ENCODE results near the gene TXNRD1.
"Not testable (repeated sequence)": the region's sequence is repeated elsewhere in the genome, so short reads cannot be mapped to it uniquely, and the experiment has no call there.

Gene TXNRD1

DNA sequence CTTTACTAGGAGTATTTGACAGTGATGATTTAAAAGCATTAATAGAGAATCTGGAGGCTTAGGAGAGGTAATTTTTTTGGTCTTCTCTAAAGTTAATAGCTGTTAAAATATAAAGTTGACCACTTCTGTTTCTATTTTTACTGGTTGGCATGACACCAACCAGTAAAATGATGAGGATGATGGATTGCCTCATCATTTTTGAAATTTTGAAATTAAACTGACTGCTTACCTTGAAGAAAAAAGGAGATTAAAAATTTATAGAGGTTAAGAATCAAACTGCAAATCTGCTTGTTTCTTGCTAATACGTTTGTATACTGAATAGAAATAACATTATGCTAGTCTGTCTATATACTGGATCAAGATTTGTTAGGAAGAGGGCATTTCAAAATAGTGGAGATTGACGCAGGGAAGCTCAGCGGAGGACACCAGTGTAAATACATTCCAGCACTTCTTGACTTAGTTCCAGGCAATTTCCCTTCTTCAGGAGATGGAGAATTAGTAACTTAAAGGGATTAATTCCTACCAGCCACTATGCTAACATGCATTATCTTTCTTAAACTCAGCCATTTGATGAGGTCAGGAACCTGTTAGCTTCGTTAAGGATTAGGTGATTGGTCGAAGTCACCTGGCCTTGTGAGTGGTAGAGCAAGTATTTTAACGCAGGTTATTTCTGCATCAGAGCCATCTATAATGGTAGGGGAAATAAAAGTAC lies 91.5 kb downstream of the TXNRD1 start:
- no peak for DNase-seq

DNA sequence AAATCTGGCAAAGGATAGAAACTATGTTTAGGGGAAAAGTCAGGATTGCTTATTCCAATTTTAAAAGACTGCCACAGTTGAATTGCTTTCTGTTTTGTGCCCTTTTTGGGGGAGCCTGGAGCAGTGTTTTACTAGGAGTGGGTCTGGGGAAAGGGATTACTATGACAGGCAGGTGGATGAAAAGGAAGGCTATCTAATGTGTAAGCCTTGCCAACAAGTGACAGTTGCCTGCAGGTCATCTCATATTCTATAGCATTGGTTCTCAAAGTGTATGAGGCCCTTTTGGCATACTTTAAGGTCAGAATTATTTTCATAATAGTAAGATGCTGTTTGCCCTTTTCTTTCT lies 92.0 kb downstream of the TXNRD1 start:
- no peak for DNase-seq

- DNase-seq, result no peak
Measured at GRCh38 chr12:104309446-104309993, 93.9 kb downstream of the TXNRD1 start.

GRCh38 chr12:104310751-104311633 lies 95.4 kb downstream of the TXNRD1 start:
- no peak for DNase-seq

GRCh38 chr12:104312202-104312601 lies 96.6 kb downstream of the TXNRD1 start:
- DNase-seq, result no peak

DNA sequence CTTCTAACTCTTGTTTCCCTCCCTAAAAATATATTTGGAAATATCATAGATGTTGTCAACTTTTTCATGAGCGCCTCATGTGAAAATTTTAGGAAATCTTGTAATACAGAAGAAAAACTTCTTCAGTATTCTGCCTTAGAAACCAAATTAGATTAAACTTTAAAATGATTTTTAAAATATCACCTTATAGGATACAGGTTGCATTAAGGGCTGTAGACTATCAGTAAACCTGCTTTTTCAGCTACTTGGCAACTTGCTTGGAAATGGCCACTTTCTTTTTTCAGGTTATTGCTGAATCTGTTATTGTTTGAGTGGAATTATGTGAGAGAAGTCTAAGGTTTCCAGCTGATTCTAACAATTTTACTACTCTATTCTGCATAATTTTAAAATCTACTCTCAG lies 97.1 kb downstream of the TXNRD1 start:
- DNase-seq, result no peak

GRCh38 chr12:104313568-104314241 lies 98.1 kb downstream of the TXNRD1 start:
- no peak for DNase-seq

GRCh38 chr12:104314242-104314614 lies 98.6 kb downstream of the TXNRD1 start:
- DNase-seq, result no peak

DNA sequence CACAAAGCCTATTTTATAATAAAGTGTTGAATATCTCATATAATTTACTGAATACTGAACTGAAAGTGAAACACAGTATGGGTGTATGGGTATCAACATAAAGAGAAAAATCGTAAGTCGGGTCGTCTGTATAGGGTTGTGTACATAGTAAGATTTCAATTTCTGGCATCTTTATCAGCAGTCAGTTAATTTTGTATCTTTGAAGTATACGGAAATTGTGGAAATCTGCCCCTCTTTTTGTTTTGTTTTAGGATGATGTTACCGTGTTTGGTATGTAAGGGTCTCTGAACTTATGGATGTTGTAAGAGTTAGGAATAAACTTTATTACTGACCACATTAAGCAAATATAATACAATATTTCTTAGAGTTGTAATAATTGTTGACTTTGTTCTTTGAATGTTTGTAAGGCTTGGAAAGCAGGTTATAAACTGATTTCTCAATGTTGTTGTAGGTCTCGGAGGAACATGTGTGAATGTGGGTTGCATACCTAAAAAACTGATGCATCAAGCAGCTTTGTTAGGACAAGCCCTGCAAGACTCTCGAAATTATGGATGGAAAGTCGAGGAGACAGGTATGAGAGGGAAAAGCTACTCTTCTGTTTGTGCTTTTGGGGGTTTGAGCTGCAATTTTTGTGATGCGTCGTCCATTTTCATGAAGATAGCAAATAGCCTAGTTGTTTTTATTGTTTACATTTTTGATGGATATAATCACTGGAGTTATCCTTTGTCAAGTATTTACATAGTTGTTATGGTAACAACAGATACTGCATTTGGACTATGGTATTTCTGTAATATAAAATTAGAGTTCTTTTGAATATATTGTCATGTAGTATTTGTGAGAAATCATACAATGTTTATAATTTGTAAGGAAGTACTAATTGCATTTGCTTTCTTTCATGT lies 100.0 kb downstream of the TXNRD1 start:
- DNase-seq, result no peak

DNA sequence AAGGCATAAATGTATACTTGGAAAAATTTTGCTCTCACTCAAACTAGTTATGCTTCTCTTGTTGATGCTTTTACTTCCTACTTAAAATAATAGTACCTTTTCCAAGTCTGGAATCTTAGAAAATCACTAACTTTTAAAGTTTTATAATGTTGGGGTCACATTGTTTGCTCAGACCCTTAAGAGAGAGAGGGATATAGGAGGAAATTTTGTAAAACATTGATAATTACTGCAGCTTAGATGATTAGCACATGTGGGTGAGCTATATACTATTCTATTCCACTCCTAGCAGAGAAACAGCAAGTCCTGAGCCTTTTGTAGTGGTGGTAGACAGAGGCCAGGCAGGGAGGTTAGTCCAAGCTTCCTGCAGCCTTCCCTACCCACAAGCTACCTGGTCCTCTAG lies 101.4 kb downstream of the TXNRD1 start:
- no peak for DNase-seq

DNA sequence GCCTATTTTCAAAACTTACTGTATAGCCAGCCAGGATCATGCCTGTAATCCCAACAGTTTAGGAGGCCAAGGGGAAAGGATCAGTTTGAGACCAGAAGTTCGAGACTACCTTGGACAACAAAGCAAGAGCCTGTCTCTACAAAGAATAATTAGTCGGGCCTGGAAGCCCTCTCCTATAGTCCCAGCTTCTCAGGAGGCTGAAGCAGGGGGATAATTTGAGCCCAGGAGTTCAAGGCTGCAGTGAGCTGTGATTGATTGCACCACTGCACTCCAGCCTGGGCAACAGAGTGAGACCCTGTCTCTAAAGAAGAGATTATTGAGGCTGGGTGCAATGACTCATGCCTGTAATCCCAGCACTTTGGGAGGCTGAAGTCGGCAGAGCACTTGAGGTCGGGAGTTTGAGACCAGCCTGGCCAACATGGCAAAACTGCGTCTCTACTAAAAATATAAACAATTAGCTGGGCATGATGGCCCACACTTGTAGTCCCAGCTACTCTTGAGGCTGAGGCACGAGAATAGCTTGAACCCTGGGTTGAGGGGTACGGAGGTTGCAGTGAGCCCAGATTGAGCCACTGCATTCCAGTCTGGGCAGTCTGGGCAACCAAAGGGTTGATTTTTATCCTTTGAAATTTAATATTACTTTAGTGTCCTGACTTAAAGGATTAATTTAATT lies 102.1 kb downstream of the TXNRD1 start:
- DNase-seq, result no peak

- DNase-seq, result no peak
Measured at GRCh38 chr12:104319028-104319427, 103.4 kb downstream of the TXNRD1 start.

- no peak for DNase-seq
Measured at GRCh38 chr12:104319918-104320626, 104.5 kb downstream of the TXNRD1 start.

DNA sequence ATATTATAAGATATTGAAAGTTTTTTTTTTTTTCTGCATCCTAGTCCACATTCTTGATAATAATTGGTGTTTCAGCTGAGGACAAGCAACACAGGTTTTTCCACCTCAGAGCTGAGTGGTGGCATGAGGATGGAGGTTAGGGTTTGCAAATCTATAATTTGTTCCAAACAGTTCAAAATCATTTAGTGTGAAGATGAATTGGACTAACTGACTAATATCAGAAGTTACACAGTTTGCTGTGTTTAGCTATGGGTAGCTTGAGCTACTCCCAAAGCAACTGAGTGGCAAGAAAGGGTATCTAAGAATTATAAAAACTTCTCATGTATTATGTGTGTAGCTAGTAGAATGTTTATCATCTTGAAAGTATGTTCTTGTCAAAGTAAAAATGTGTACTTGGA lies 105.0 kb downstream of the TXNRD1 start:
- DNase-seq, result no peak

DNA sequence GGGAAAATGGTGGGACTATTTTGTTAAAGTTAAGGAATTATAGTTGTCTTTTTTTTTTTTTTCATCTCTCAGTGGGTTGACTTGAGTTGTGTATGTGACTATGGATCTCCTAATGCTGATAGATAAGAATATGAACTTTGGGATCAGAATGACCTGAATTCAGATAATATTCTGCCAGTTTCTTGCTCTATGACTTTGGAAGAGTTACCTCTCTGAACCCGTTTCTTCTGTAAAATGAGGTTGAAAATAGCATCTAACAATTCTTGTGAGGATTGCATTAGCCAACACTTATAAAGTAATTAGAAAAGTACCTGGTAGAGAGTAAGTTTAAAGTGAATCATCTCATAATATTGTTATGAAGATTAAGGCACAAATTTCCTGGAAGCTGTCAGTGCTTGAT lies 106.4 kb downstream of the TXNRD1 start:
- no peak for DNase-seq

DNA sequence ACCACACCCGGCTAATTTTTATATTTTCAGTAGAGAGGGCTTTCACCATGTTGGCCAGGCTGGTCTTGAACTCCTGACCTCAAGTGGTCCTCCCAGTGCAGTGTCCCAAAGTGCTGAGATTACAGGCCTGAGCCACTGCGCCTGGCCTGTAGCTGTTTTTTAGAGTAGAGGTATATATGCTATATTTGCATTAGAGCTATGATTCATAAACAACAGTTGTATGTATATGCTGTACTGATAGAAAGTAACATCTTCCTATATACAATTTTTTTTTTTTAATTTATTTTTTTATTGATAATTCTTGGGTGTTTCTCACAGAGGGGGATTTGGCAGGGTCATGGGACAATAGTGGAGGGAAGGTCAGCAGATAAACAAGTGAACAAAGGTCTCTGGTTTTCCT lies 107.0 kb downstream of the TXNRD1 start:
- DNase-seq, result not testable (repeated sequence)

- no peak for DNase-seq
Measured at GRCh38 chr12:104323899-104324298, 108.3 kb downstream of the TXNRD1 start.

GRCh38 chr12:104328278-104328677 lies 112.7 kb downstream of the TXNRD1 start:
- not testable (repeated sequence) for DNase-seq

DNA sequence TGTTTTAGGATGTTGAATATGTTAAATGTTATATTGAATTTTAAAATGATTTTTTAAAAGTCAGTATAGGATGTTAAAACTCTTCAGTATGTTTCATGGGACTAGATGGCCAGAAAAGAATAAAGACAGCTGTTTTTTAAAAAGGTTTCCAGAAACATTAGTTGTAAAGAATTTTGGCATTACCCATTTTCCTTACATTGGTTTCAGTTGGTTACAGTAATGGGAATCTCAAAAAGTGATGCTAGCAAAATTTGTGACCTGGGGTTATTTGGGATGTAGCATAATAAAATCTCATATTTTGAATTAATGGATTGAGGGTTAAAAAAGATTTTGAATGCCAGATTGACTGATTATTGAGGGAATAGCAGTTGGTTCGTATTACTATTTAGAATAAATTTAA lies 113.2 kb downstream of the TXNRD1 start:
- DNase-seq, result no peak

DNA sequence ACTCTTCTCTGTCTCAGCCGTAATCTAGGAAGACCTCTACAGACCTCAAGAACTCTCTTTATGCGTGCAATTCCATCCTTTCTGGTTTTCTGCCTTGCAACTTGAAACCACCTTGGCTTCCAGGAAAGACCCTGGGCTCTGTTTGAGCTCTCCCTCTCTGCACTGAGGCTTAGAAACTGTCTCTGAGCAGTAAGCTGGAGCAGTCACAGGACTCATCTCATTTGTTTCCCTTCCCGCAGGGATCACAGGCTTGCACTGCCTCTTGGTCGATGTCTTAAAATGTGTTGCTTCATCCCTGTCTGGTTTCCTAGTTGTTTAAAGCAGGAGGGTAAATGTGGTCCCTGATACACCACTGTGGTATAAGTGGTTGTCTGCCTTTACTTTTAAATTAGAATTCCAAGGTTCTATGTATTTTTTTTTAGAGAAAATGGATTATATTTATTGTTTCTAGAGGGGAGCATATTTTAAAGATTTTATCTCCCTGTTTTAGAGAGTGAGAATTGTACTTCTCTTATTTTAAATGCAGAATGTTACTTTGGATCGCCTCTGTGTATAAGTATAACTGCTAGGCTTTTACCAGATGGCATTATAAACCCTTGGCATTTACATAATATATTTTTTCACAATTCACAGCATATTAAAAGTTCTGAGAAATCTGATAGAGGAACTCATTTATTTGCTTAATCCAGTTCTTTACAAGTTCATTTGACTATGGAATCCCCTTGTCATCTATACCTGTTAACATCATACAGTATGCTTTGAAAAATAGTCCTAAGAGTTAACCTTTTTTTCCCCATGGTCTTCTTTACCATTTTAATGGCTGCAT lies 114.3 kb downstream of the TXNRD1 start:
- no peak for DNase-seq
